Activated CD8-positive, alpha-beta T cell treated with anti-CD3 and anti-CD28 coated beads for 36 hours (primary cell): ENCODE results near the gene TSR3. TPM values are rescaled to one million over a fixed set of nuclear protein-coding genes. Genes with fewer than 3 reads are reported as not detected.

Source experiments
- ATAC-seq: fragments of 200-7000 bp; cut with Tn5 transposase; one replicate; pipeline ENCODE4 v1.10.0; 2021; ENCODE audit warnings: mild to moderate bottlenecking, moderate library complexity
- CTCF ChIA-PET: fragments of 350-600 bp; sonication (Branson Sonifier 250); formaldehyde crosslinking; loops from one replicate; lab custom pipeline; 2021; ENCODE audit warnings: antibody characterized with exemption; lab: Charles Lee
- POLR2A ChIA-PET: fragments of 350-600 bp; sonication (Branson Sonifier 250); formaldehyde crosslinking; loops from one replicate; lab custom pipeline; 2021; ENCODE audit warnings: antibody characterized with exemption; lab: Charles Lee
- DNase-seq: peaks from one replicate; pipeline ENCODE4 v3.0.0-alpha.2; 2020
- H3K27ac Mint-ChIP-seq: one replicate; pipeline ENCODE4 v1.8.0; 2021; ENCODE audit warnings: mild to moderate bottlenecking, mixed read lengths
- H3K27me3 Mint-ChIP-seq: one replicate; pipeline ENCODE4 v1.8.0; 2021; ENCODE audit warnings: mixed read lengths
- H3K36me3 Mint-ChIP-seq: one replicate; pipeline ENCODE4 v1.8.0; 2021; ENCODE audit warnings: low read depth, mixed read lengths
- H3K4me1 Mint-ChIP-seq: one replicate; pipeline ENCODE4 v1.8.0; 2021; ENCODE audit warnings: low read depth, mixed read lengths
- H3K4me3 Mint-ChIP-seq: one replicate; pipeline ENCODE4 v1.8.0; 2021; ENCODE audit warnings: mild to moderate bottlenecking, moderate library complexity, mixed read lengths
- H3K9me3 Mint-ChIP-seq: one replicate; pipeline ENCODE4 v1.8.0; 2021; ENCODE audit warnings: mixed read lengths
- intact Hi-C: fragments of 100-400 bp; cut with micrococcal nuclease; formaldehyde crosslinking; loops from one replicate; pipeline ENCODE4 v1.10.0; 2022
- total RNA-seq, 2 experiments: library from RNA; stranded (reverse); gene quantifications; one replicate each; pipeline ENCODE4 v1.2.3, GENCODE V29; 2021
- TF ChIP-seq, protein P1 (sequence below): fragments of 200-600 bp; IDR thresholded peaks from one replicate; pipeline ENCODE4 v1.8.0; 2022; ENCODE audit warnings: antibody characterized with exemption, mild to moderate bottlenecking

The TSR3 gene
- total RNA-seq, 2 experiments from 2014 or later = 54.7 to 57.4 TPM

DNA sequence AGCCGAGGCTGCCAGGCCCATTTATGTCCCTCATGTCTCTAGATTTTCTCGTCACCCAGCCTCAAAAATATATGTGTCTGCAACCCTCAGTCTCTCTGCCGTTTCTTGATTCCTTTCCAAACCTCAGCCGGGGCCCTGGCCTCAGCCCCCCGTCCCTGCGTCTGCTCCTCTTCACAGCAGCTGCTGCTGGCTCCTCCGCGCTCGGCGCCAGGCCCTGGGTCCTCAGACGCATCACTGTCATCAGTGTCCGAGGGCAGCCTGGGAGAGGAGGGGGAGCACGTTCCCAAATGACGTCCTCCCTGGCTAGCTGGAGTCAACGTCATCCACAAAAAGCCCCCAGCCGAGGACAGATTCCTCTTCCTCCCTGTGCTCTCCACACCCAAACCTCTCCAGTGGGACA lies 2.3 kb downstream of the TSR3 start:
- no peaks in the 10 kb centered on the region for H3K9me3 Mint-ChIP-seq
- no peak for ATAC-seq
- no peaks in the 10 kb centered on the region for H3K27me3 Mint-ChIP-seq
- DNase-seq = no peak
- no peak overlapping the region for H3K27ac Mint-ChIP-seq
- H3K4me3 Mint-ChIP-seq = no peak overlapping the region
- H3K4me1 Mint-ChIP-seq = peaks cover 22% of the 10 kb centered on the region
- POLR2A ChIA-PET = interaction anchor here (1.6 kb wide), 1 partner anchor 40 kb away, joined by 3 read pairs; the partner anchor contains the start of gene UBE2I
- CTCF ChIA-PET = interaction anchor here (1.6 kb wide), 1 partner anchor 12 kb away, joined by 6 read pairs; no protein-coding TSS in a partner anchor
- intact Hi-C loops = no loop called here
- TF ChIP-seq, protein P1, sequence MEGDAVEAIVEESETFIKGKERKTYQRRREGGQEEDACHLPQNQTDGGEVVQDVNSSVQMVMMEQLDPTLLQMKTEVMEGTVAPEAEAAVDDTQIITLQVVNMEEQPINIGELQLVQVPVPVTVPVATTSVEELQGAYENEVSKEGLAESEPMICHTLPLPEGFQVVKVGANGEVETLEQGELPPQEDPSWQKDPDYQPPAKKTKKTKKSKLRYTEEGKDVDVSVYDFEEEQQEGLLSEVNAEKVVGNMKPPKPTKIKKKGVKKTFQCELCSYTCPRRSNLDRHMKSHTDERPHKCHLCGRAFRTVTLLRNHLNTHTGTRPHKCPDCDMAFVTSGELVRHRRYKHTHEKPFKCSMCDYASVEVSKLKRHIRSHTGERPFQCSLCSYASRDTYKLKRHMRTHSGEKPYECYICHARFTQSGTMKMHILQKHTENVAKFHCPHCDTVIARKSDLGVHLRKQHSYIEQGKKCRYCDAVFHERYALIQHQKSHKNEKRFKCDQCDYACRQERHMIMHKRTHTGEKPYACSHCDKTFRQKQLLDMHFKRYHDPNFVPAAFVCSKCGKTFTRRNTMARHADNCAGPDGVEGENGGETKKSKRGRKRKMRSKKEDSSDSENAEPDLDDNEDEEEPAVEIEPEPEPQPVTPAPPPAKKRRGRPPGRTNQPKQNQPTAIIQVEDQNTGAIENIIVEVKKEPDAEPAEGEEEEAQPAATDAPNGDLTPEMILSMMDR = no peak
- peaks cover 8% of the 10 kb centered on the region for H3K36me3 Mint-ChIP-seq

DNA sequence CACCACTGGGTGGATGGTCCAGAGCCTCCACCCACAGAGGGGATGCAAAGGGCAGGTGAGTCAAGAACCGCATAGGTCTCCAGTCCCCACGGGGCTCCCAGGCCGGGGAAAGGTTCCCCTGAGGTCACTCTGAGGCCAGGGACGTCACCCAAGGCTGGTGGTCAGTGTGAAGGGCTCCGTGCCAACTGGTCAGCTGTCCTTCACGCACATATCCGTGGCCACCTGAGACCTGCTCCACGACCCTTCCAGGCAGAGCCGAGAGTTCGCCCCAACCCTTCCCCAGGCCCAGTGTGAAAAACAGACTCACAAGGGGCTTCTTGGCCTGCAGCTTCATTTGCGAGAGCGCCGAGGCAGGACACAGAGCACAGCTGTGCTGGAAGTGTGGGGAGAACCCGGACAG lies 2.8 kb downstream of the TSR3 start:
- H3K27ac Mint-ChIP-seq = no peak overlapping the region
- ChIA-PET POLR2A (interaction anchor here (1.6 kb wide), 1 partner anchor 40 kb away, joined by 3 read pairs; the partner anchor contains the start of gene UBE2I), CTCF (interaction anchor here (1.6 kb wide), 1 partner anchor 11 kb away, joined by 6 read pairs; no protein-coding TSS in a partner anchor)
- no peaks in the 10 kb centered on the region for H3K9me3 Mint-ChIP-seq
- ATAC-seq = no peak
- no peaks in the 10 kb centered on the region for H3K27me3 Mint-ChIP-seq
- H3K36me3 Mint-ChIP-seq = peaks cover 8% of the 10 kb centered on the region
- TF ChIP-seq, protein P1 = no peak
- H3K4me3 Mint-ChIP-seq = no peak overlapping the region
- H3K4me1 Mint-ChIP-seq = peaks cover 24% of the 10 kb centered on the region
- intact Hi-C loops = no loop called here
- no peak for DNase-seq

- intact Hi-C loops = no loop called here
- no peak overlapping the region for H3K27ac Mint-ChIP-seq
- H3K4me1 Mint-ChIP-seq = peaks cover 21% of the 10 kb centered on the region
- ChIA-PET CTCF (interaction anchor here (1.6 kb wide), 1 partner anchor 11 kb away, joined by 6 read pairs; no protein-coding TSS in a partner anchor), POLR2A (interaction anchor here (1.1 to 1.6 kb wide), 2 partner anchors 11 to 39 kb away, joined by 3 read pairs; partner anchors contain the start of gene UBE2I)
- H3K36me3 Mint-ChIP-seq = peaks cover 8% of the 10 kb centered on the region
- H3K27me3 Mint-ChIP-seq = no peaks in the 10 kb centered on the region
- DNase-seq (no peak), ATAC-seq (no peak)
- TF ChIP-seq, protein P1 = no peak
- no peaks in the 10 kb centered on the region for H3K9me3 Mint-ChIP-seq
- no peak overlapping the region for H3K4me3 Mint-ChIP-seq
Measured at GRCh38 chr16:1348441-1348840, 3.2 kb downstream of the TSR3 start.

DNA sequence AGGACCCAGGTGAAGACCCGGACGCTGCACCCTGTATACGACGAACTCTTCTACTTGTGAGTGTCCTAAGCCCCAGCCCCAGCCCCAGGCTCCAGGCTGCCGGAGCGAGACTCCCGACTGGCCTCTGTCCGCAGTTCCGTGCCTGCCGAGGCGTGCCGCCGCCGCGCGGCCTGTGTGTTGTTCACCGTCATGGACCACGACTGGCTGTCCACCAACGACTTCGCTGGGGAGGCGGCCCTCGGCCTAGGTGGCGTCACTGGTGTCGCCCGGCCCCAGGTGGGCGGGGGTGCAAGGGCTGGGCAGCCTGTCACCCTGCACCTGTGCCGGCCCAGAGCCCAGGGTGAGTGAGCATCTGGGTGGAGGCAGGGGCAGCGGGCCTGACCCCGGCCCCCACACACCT lies 3.7 kb downstream of the TSR3 start:
- H3K9me3 Mint-ChIP-seq = no peaks in the 10 kb centered on the region
- peaks cover 21% of the 10 kb centered on the region for H3K4me1 Mint-ChIP-seq
- H3K4me3 Mint-ChIP-seq = no peak overlapping the region
- POLR2A ChIA-PET = interaction anchor here (1.1 kb wide), 1 partner anchor 10 kb away, joined by 3 read pairs; no protein-coding TSS in a partner anchor
- ATAC-seq (no peak), DNase-seq (no peak)
- TF ChIP-seq, protein P1 = no peak
- H3K27me3 Mint-ChIP-seq = no peaks in the 10 kb centered on the region
- H3K36me3 Mint-ChIP-seq = peaks cover 8% of the 10 kb centered on the region
- CTCF ChIA-PET = interaction anchor here (1.6 kb wide), 1 partner anchor 10 kb away, joined by 6 read pairs; no protein-coding TSS in a partner anchor
- intact Hi-C loops = no loop called here
- no peak overlapping the region for H3K27ac Mint-ChIP-seq

DNA sequence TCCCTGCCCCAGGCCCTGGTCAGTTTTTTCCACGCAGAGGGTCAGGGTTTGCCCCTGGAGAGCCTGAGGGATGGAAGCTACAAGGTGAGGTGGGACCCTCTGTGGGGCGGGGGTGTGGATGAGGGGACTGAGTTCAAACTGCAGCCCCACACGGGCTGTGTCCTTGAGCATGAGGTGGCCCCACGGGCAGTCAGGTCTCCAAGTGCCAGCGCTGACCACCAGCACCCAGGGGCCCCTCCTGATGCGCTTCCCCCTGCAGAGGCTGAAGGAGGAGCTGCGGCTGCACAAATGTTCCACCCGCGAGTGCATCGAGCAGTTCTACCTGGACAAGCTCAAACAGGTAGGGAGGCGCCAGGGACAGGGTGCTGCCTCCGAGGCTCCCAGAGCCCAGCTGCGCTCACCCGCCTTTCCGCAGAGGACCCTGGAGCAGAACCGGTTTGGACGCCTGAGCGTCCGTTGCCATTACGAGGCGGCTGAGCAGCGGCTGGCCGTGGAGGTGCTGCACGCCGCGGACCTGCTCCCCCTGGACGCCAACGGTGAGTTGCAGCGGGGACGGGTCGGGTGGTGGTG lies 4.3 kb downstream of the TSR3 start:
- Mint-ChIP-seq H3K4me3 (no peak overlapping the region), H3K27me3 (no peaks in the 10 kb centered on the region), H3K4me1 (peaks cover 23% of the 10 kb centered on the region), H3K9me3 (no peaks in the 10 kb centered on the region), H3K36me3 (peaks cover 5% of the 10 kb centered on the region), H3K27ac (no peak overlapping the region)
- CTCF ChIA-PET = interaction anchor here (0.5 kb wide), 1 partner anchor 693 kb away, joined by 3 read pairs; no protein-coding TSS in a partner anchor
- TF ChIP-seq, protein P1 = no peak
- POLR2A ChIA-PET = interaction anchor here (1.0 to 1.1 kb wide), 3 partner anchors 10 to 73 kb away, joined by 3 to 5 read pairs (median 3); partner anchors contain the start of gene UQCC4
- DNase-seq (no peak), ATAC-seq (no peak)
- intact Hi-C loops = no loop called here
